Measurements from ENCODE around the gene IFNL1.
A peak's percentile ranks its signal among the peaks of the same experiment; 100 is the strongest.
"Not testable (repeated sequence)": the region's sequence is repeated elsewhere in the genome, so short reads cannot be mapped to it uniquely, and the experiment has no call there.

IFNL1 gene

DNA sequence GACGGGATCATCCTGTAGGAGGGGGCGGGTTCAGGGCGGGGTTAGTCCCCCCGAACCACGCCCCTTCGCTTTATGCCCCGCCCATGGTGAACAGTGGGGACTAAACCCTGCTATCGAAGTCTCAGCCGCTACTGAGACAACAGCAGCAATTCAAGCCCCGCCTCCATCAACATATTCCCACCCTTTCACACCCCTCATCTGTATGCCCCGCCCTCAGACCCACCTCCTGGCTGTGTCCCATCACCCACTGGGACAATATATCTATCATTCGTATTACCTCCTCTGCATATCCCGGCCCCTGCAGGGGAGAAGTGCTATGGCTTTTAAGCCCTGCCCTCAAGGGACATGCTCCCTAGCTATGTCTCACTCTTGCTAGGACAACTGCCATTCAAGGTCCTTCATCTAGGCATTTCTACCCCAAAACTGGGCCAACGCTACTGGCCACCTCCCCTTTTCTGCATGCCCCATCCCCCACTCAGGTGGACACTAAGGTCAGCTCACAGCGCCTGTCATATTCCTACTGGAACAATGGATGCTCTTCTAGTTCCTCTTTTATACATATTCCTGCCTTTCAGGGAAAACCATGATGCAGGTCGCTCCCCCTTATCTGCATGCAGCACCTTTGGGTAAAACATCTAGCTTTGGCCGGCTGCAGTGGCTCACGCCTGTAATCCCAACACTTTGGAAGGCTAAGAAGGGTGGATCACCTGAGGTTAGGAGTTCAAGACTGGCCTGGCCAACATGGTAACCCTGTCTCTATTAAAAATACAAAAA, 12.5 kb downstream of the IFNL1 start:
- no peak for DNase-seq (ENCODE audit: low read depth in 2 of 2)

DNA sequence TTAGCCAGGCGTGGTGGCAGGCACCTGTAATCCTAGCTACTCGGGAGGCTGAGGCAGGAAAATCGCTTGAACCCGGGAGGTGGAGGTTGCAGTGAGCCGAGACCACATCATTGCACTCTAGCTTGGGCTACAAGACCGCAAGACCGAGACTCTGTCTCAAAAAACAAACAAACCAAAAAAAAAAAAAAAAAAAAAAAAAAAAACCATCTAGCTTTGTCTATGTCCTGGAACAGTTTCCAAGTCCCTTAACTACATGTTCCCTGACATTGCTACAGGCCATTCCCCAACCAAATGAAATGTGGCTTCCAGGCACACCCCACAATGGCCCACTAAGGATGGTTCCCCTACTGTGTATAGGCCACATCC, 13.1 kb downstream of the IFNL1 start:
- not testable (repeated sequence) for DNase-seq (ENCODE audit: low read depth in 2 of 2)

GRCh38 chr19:39310558-39311311, 14.5 kb downstream of the IFNL1 start:
- DNase-seq (ENCODE audit: low read depth in 2 of 2): no peak

DNA sequence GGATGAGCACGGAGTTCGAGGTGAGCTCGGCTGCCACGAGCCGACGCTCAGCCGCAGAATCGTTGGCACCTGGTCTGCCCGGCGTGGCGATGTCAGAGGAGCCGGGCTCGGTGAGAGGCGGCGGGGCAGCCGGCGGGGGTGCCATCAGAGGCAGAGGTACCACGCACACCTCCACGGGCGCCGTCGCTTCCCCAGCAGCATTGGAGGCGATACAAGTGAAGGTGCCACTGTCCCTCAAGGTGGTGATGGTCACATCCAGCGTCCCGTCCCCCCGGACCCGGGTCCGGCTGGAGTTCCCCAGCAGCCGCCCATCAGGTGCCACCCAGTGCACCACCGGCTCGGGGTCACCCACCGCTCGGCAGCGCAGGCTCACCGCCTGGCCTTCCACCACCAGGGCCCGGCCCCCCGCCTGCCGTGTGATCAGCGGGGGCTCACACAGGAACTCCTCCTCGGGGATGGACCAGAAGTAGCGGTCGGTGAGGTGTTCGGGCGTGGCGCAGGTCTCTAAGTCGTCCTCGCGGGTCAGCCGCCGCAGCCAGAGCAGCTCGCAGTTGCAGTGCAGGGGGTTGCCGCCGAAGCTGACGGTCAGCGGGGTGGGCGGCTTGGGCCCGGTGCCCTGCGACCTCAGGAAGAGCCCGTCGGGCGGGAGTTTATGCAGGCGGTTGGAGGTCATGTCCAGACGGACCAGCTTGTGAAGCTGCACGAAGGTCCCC, 18.0 kb downstream of the IFNL1 start:
- DNase-seq (ENCODE audit: low read depth in 2 of 2): no peak

DNA sequence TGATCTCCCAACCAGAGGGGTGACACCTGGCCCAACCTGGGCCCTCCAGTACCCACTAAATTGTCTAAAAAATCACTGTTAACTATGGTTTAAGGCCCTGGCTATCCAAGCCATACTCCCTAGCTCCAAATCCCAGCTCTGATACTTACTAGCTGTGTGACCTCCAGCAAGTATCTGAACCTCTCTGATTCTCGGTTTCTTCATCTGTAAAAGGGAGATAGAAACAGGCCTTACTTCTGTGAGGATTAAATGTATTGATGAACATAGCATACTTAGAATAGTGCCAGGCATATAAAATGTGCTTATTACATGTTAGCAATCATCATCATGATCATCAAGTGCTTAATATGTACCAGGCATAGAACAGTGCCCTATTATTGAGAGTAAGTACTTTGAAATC, 19.7 kb downstream of the IFNL1 start:
- DNase-seq (ENCODE audit: low read depth in 2 of 2): no peak

DNA sequence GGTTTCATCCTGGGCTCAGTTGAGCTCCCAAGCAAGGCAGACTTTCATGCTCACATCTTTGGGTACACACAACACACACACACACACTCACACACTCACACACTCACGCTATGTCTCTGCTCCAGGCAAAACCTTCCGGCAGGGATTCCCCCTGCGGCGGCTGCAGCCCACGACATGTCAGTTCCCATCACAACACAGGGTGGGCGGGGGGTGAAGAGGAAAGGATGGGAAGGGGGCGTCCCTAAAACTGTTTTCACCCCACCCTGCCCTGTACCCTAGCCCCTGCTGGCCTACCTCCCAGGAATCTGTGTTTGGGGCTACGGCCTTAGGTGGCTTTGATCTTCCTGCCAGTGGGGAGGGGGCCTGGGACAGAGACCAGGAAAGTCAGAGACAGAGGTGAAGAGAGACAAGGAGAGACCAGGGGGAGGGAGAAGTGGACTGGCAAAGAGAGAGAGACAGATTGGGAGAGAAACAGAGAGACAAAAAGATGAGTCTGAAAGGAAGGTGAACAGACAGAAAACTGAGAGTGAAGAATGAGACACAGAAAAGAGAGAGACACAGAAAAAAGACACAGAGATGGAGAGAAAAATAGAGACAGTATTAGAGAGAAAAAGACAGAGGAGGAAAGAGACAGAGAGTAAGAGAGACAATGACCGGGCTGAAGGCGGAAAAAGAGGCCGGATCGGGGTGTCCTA, 20.6 kb downstream of the IFNL1 start:
- no peak for DNase-seq (ENCODE audit: low read depth in 2 of 2)

GRCh38 chr19:39317476-39317875, 21.3 kb downstream of the IFNL1 start:
- DNase-seq (ENCODE audit: low read depth in 2 of 2): no peak

DNA sequence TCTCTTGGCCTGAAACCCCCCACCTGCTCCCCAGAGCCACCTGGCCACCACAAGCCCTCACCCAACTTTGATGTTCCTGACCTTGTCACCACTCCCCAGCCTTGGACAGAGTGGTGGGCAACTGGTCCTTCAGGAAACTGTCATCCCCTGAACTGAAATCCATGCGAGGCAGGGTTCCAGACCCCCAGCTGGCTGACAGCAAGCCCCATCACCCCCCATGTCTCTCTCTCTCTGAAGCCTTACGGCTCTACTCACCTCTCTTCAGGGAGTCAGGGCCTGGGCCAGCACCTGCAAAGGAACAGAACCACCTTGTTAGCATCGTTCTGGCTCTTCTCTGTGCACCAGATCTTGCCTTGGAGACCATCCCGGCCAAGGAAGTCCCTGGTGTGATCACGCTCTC, 21.9 kb downstream of the IFNL1 start:
- DNase-seq (ENCODE audit: low read depth in 2 of 2): no peak

DNA sequence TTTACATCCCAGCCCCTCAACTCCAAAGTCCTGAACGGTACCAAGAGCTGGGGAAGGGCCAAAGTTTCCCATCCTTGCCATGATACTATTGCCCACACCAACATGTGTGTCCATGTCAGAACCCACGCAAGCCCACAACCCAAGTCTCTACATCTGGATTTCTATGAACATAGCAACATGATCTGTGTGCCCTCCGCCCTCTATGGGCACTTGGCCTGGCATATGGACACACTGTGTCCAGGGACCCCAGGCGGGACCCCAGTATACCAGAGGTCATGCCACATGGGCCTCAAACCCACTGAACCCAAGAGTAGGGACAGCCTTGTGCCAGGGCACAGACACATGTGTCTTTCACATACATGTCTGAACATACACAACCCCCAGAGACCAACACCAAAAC, 22.5 kb downstream of the IFNL1 start:
- DNase-seq (ENCODE audit: low read depth in 2 of 2): no peak

- no peak for DNase-seq (ENCODE audit: low read depth in 2 of 2)
These were observed 23.1 kb downstream of the IFNL1 start for GRCh38 chr19:39319098-39319891.

DNA sequence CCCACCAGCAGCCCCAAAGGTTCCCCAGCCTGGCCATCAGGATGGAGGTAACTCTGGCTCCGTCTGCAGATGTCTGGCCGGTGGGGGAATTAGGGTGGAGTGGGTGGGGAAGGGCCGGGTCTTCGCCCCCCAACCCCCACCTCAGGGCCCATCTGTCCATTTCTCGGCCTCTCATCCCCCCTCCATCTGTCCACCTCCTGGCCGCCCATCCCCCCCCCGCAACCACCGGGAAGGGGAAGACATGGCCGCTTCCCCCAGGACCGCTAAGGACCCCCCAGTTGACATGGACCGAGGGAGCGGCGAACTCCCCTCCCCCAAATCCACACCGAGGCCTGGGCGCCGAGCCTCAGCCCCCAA, 23.7 kb downstream of the IFNL1 start:
- DNase-seq (ENCODE audit: low read depth in 2 of 2): no peak

DNA sequence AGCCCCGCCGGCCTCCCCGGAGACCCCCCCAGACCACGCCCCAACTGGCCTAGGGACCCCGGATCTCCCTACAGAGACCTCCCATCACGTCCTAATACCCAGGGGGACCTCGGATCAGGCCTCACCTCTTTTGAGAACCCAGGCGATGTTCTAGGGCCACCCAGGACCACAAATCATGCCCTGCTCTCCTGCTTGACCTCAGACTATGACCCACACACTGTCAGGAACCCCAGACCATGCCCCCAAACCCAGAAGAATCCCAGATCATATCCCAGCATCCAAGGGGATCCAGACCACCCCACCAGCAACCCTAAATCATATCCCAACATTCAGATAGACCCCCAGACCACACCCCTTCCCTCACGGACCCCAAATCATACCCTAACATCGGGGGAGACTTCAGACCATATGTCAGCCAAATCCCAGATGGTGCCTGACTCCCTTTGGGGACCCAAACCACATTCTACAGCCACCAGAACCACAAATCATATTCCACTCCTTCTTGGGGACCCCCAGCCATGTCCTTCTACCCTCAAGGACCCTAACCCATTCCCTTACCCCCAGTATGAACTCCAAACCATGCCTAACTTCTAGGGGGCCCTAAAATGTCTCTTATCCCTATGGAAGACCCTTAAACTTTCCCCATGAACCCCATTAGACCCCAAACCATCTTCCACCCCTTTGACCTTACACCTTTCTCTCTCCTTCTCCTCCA, 25.1 kb downstream of the IFNL1 start:
- DNase-seq (ENCODE audit: low read depth in 2 of 2): no peak

GRCh38 chr19:39321832-39322176, 25.6 kb downstream of the IFNL1 start:
- no peak for DNase-seq (ENCODE audit: low read depth in 2 of 2)

GRCh38 chr19:39324242-39324842, 28.1 kb downstream of the IFNL1 start:
- DNase-seq (ENCODE audit: low read depth in 2 of 2): no peak

GRCh38 chr19:39325778-39326665, 29.8 kb downstream of the IFNL1 start:
- DNase-seq (ENCODE audit: low read depth in 2 of 2): no peak

DNA sequence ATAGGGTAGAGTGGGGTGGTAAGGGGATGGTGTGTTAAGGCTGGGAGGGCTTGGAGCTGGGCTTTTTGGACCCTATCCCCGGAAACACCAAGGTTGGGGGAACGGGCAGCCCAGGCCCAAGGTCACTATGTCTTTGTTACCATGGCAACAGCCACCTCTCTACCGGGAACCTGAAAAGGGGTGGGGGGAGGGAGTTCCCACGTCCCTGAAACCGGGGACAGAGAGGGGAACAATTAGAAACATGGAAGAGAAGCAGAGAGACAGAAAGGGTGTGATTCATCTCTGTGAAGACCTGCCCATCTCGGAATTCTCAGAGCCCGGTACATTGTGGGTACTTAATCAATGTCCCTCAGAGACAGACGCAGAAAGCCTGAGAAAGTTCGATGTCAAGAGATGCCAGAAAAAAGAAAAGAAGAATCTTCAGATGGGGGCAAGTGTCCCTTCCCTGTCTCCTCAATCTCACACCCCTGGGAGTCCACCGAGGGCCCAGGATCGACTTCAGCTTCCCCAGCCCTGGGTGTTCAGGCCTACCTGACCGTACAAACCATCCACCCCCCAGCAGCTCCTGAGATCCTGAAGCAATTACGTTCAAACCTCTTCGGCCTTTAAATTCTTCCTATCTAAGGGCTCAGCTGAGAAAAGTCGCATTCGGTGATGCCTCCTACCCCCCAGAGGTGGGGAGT, 31.3 kb downstream of the IFNL1 start:
- DNase-seq (ENCODE audit: low read depth in 2 of 2): no peak

DNA sequence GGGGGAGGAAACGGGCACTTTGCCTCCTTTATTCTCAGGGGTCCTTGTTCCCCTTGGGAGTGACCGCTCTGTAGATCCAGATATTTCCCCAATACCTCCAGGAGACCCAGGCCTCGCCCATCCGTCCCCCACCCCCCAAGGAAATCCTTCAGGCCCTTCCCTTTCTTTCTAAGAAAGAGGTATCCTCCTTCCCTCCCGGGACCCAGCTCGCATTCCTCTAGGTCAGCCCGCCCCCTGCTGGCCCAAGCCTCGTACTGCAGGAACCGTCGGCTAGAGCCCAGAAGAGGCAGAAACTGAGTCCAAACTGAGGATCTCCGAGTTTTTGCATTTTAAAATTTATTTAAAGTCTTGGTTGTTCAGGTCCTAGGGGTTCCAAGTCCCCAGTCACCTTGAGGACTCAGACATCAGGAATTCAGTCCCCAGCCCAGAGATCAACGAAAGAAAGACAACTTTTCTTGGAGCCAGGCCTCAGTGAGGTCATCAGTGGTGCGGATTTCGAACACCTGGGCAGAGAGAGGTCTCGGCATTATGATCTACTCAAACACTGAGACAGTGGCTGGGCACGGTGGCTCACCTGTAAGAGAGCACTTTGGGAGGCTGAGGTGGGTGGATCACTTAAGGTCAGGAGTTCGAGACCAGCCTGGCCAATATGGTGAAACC, 32.0 kb downstream of the IFNL1 start:
- DNase-seq (ENCODE audit: low read depth in 2 of 2): peak; percentile 66 to 73

GRCh38 chr19:39329948-39330347, 33.7 kb downstream of the IFNL1 start:
- DNase-seq (ENCODE audit: low read depth in 2 of 2): no peak
